Mucosa of gallbladder (tissue), 1 donor: Measurements from ENCODE around the gene SPCS3. TPM values are rescaled to one million over a fixed set of nuclear protein-coding genes. Genes with fewer than 3 reads are reported as not detected.
"Not testable (repeated sequence)": the region's sequence is repeated elsewhere in the genome, so short reads cannot be mapped to it uniquely, and the experiment has no call there.

Source experiments
- DNase-seq: peaks from one replicate; pipeline ENCODE4 v3.0.0-alpha.2; 2020; ENCODE audit warnings: low spot score
- total RNA-seq: library from RNA; stranded (reverse); gene quantifications from one replicate; pipeline ENCODE4 v1.2.1, GENCODE V29; 2021
- donor health status: DM: no; HTN: no; CAD: no.

The SPCS3 gene
- total RNA-seq, 1 donor from 2014 or later, result 151 TPM

DNA sequence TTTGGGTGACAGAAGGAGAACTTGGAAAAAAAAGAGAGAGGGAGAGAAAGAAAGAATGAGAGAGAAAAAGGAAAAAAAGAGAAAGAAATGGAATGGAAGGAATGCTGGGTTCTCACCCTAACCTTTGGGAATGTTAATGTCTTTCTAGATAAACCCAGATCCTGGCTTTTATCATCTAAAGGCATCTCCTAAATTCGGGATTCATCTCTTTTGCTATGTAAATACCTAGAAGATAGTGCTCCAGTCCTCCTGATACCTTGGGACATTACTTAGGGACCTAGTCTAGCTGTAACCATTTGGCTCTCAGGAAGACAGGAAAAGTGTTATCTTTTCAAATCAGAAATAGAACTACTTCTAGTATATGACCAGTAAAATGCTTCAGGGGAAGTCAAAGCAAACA is 15.8 kb upstream of the SPCS3 start:
- DNase-seq, result no peak

GRCh38 chr4:176306837-176307665 is 12.7 kb upstream of the SPCS3 start:
- DNase-seq, result no peak

GRCh38 chr4:176307666-176307930 is 12.2 kb upstream of the SPCS3 start:
- no peak for DNase-seq

- no peak for DNase-seq
Measured at GRCh38 chr4:176308441-176308840, 11.3 kb upstream of the SPCS3 start.

DNA sequence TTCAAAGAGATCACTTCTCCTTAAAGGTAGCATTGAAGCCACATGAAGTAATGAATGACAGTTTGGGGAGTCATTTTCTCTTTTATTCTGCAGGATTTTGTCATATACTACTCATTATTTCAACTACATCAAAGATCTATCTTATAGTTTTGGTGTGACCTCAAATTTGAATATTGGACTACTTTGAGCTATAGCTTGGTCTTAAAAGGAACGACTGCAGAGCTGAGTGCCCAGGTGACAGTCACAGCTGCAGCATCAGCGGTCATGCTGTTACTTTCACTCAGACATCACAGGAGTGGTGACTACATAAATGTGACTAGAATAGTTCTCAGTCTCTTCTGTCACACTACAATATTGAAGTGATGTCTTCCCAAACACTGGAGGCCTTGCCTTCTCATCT is 10.7 kb upstream of the SPCS3 start:
- DNase-seq, result no peak

GRCh38 chr4:176309772-176310171 is 10.0 kb upstream of the SPCS3 start:
- no peak for DNase-seq

DNA sequence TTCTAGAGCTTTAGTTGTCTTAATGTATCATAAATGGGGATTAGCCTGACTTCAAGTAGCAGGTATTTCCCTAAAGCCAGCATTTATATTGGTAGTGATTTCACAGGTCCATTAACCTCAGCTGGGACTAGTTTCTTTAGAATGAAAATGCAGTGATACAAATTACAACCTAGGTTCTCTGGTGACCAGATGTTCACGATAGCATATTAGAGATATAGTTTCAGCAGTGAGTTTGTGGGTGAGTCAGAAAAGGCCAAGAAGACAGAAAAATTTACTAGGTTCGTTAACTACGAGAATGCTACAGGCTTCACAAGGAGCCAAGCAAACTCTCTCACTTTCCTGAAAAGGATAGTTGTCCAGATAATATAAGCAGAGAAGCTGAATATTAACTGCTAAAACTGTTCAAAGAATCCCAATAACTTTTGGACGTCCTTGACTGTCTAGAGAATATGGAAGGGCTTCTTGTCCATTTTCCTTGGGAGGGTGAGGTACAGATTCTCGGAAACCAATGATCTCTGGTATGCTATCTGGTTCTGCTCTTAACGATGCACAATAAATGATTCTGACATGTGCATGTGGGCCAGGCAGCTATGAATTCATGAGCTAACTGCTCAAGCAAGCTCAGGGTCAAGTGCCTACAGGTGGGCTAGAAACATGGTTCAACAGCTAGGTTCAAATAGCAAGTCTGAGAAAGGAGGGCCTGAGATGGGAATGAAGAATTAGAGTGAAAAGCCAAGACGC is 6.0 kb upstream of the SPCS3 start:
- no peak for DNase-seq

DNA sequence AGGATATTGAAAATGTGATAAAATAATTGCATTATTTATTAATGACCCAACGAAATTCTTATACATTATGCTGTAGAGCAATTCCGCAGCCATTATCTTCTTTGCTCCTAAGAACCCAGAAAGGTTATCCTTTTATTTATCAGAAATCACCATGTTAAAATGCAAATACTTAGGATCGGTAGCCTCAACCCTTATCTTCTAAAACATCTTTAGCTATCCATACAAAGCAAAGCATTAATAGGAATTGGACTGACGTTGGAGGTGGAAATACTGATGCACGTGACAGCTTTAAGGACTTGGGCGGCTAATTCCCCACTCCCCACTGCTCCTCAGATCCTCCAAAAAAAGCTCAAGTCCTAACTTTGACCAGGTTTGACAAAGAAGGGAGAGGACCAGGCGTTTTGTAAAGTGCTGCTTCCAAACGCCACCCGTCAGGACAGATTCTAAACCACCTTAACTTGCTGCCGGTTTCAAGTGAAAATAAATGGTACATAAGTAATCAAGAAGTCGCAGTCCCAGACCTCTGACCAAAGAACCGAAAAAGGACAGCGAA is 539 bp upstream of the SPCS3 start:
- no peak for DNase-seq

DNA sequence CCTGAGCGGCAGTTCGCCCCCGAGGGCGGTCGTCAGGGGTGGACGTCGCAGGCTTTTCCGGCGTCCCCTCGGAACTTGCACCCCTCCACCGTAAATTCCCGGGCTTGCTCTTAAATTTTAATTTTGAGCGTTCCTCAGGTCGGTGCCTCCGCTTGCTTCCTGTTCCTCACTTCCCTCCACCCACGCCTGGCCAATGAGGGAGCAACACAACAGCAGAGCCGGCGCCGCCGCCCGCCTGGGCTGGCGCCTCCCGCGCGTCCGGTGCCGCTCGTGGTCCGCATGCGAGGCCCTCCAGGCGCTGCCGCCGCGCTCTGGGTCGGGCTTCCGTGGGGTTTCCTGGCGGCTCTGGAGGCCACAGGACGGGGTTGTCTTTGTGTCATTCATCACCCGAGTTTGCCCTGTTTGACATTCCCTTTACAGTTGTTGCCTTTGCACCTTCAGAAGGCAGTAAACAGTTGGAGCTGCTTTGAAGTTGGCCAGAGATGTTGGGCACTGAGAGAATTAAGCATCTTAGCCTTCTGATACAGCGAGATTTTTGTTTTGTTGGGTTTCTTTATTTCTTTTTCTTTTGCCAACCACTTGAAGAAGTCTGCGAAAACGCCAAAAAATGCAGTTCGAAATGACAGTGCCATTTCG is 692 bp downstream of the SPCS3 start:
- DNase-seq, result peak; percentile 88

- no peak for DNase-seq
Measured at GRCh38 chr4:176320976-176321361, 1.2 kb downstream of the SPCS3 start.

- no peak for DNase-seq
Measured at GRCh38 chr4:176321589-176321988, 1.8 kb downstream of the SPCS3 start.

GRCh38 chr4:176323511-176324160 is 3.9 kb downstream of the SPCS3 start:
- no peak for DNase-seq

DNA sequence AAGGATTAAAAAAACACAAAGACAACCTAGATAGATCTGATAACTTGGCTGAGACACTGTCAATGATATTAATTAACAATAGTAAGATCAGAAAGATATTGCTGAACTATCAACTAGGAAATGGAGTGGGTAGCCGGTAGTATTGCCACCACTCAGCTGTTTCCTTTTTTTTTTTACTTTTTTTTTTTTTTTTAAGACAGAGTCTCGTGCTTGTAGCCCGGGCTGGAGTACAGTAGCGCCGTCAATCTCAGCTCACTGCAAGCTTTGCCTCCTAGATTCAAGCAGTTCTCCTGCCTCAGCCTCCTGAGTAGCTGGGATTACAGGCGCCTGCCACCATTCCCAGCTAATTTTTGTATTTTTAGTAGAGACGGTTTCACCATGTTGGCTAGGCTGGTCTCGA is 5.1 kb downstream of the SPCS3 start:
- not testable (repeated sequence) for DNase-seq

- DNase-seq, result no peak
Measured at GRCh38 chr4:176333076-176333475, 13.3 kb downstream of the SPCS3 start.

DNA sequence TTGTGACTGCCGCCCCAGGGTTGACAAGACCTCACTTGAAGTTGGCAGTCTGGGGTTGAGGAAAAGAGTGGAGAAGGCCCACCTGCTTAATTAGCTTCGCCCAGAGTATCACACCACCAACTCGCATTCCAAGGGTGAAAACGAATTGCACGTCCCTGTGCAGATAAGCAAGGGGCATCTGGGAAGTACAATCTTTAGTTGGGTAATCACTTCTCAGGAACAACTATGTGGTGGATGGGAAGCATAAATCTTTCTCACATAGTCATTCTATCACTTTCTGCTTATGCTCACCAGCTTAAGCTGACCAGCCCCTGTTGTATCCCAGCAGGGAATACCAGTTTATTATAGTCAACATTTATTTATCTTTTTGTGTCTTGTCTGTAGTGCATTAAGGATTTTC is 14.3 kb downstream of the SPCS3 start:
- no peak for DNase-seq

DNA sequence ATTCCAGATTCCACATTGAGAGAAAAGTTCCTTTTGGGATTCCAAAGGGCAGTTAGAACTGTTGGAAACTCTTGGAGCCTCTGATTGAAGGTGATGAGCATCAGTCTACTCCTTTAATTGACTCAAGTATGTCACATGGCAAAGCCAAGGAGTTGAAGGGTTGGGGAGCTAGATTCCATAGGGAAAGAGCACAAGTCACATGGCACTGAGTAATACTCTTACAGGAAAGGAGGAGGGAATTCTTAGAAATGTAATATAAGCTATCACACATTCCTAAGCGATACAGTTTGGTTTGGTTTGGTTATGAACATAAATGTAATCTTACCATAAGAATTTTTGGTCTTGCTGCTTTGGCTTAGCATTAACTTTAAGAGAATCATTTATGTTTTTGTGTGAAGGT is 15.7 kb downstream of the SPCS3 start:
- no peak for DNase-seq

- DNase-seq, result no peak
Measured at GRCh38 chr4:176339936-176340761, 20.4 kb downstream of the SPCS3 start.

DNA sequence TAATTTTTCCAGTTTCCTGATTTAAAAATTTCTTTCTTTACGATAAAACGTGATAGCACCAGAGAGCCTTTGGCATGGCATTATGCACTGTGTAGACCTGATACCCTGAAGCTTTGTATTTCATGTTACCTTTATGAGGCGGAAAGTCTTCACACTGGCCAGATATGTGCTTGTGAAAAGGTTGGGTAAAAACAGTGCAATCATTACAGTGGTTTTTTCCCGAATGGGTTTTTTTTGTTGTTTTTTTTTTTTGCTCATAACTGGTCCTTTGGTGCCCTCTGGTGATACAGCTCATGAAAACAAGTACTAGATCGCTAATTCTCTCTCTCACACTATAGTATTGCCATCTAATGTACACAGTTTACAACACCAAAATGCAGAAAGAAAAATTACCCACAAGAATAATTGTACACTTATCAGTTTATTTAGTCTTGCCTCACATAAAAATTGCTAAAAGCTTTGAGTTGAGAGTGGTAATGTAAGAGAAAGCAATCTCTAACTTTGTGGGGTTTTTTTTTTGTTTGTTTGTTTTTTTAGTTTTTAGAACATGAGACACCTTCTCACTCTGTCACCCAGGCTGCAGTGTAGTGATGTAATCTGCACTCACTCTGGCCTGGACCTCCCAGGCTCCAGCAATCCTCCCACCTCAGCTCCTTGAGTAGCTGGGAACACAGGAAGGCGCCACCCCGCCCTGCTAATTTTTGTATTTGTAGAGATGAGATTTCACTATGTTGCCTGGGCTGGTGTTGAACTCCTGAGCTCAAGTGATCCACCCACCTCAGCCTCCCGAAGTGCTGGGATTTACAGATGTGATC is 21.3 kb downstream of the SPCS3 start:
- DNase-seq, result no peak

GRCh38 chr4:176342384-176342783 is 22.6 kb downstream of the SPCS3 start:
- no peak for DNase-seq

DNA sequence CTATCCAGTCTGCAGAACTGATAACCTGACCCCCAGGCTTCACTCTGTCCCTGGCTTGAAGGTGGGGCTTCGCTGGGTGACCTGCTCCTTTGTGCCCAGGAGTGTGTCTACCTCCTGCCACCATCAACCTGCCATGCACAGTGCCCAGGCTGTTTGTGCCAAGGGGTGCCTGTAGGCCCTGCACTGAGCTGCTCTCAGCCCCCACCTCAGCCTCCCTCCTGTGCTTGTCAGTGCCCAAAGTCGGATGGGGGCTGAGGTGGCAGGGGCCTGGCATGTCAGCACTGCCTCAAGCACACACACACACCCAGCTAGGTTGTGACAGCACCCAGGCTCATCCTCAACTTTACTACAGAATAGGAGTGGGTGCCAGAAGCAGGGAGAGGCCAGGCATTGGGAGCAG is 23.5 kb downstream of the SPCS3 start:
- no peak for DNase-seq
